Cardiac fibroblast (primary cell): Measurements from ENCODE around the gene HLA-DMA.
"Not testable (repeated sequence)": the region's sequence is repeated elsewhere in the genome, so short reads cannot be mapped to it uniquely, and the experiment has no call there.

ENCODE experiments used
- DNase-seq, 2 donors: peaks; one replicate each; pipeline versions ENCODE4 v3.0.0 to v3.0.0-alpha.2; 2010; ENCODE audit warnings: low read depth in 2 of 2
- H3K4me3 ChIP-seq, 2 donors: replicated peaks in 1 of 2; 1 replicate in 1 of 2; 2 replicates in 1 of 2; pipeline ENCODE4 v1.5.1; 2011; ENCODE audit warnings: low read depth in 2 of 2, low read length in 2 of 2, mild to moderate bottlenecking in 2 of 2, moderate library complexity in 1 of 2
- CTCF ChIP-seq: IDR thresholded peaks from one replicate; pipeline ENCODE4 v1.5.1; 2011; ENCODE audit warnings: low read depth, mild to moderate bottlenecking, low read length, inconsistent platforms

The HLA-DMA gene

GRCh38 chr6:32947552-32948465 lies 5.1 kb downstream of the HLA-DMA start:
- peak; percentile 43 to 50 for DNase-seq
- no peak overlapping the region for H3K4me3 ChIP-seq
- peak; percentile 8 for TF ChIP-seq CTCF

DNA sequence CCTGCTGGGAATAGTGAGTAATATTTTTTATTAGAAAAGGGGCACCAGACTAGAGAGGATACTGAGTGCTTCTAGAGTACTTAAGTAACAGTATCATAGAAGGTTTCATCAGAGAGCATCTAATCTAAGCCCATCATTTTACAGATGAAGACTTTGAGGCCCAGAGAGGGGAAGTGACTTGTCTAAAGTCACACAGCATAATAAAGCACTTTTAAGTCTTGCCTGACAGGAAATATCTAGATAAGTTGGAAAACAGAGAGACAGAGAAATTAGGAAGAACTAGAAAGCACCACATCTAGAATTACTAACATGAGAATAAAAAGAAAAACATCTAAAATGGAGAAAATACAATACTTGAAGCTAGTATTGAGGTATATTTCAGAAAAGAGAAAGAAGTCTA lies 6.0 kb downstream of the HLA-DMA start:
- no peak overlapping the region for H3K4me3 ChIP-seq
- TF ChIP-seq CTCF = no peak
- no peak for DNase-seq

DNA sequence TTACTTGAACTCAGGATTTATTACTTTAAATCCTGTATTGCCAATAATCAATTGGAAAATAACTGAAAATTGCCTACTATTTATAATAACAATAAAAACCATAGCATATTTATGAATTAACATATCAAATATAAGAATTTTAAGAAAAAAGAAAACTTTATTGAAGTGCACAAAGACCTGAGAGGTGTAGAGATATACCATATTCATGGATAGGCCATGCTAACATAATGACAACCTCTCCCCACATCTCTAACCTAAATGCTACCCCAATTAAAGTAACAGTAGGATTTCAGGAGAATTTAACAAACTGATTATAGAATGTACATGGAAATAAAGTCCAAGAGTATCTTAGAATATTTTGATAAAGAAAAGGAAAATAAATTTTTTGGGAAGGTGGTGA lies 6.9 kb downstream of the HLA-DMA start:
- no peak for TF ChIP-seq CTCF
- DNase-seq = no peak
- H3K4me3 ChIP-seq = no peak overlapping the region

- H3K4me3 ChIP-seq = no peak overlapping the region
- no peak for DNase-seq
- no peak for TF ChIP-seq CTCF
Observed at GRCh38 chr6:32945108-32945760, 7.7 kb downstream of the HLA-DMA start.

- no peak for DNase-seq
Observed at GRCh38 chr6:32943864-32944649, 8.8 kb downstream of the HLA-DMA start.

GRCh38 chr6:32942555-32943123 lies 10.3 kb downstream of the HLA-DMA start:
- H3K4me3 ChIP-seq = not testable (repeated sequence)

More at GRCh38 chr6:32943864-32944649, 8.8 kb downstream of the HLA-DMA start:
- no peak overlapping the region for H3K4me3 ChIP-seq
- no peak for TF ChIP-seq CTCF

More at GRCh38 chr6:32942555-32943123, 10.3 kb downstream of the HLA-DMA start:
- not testable (repeated sequence) for DNase-seq
